Measurements from ENCODE around the gene PGGHG. TPM values are rescaled to one million over a fixed set of nuclear protein-coding genes. Genes with fewer than 3 reads are reported as not detected.
A peak's percentile ranks its signal among the peaks of the same experiment; 100 is the strongest.
"Not testable (repeated sequence)": the region's sequence is repeated elsewhere in the genome, so short reads cannot be mapped to it uniquely, and the experiment has no call there.

The PGGHG gene
- total and polyA plus RNA-seq, 10 donors, result 53.4 to 250 (median 131) TPM

DNA sequence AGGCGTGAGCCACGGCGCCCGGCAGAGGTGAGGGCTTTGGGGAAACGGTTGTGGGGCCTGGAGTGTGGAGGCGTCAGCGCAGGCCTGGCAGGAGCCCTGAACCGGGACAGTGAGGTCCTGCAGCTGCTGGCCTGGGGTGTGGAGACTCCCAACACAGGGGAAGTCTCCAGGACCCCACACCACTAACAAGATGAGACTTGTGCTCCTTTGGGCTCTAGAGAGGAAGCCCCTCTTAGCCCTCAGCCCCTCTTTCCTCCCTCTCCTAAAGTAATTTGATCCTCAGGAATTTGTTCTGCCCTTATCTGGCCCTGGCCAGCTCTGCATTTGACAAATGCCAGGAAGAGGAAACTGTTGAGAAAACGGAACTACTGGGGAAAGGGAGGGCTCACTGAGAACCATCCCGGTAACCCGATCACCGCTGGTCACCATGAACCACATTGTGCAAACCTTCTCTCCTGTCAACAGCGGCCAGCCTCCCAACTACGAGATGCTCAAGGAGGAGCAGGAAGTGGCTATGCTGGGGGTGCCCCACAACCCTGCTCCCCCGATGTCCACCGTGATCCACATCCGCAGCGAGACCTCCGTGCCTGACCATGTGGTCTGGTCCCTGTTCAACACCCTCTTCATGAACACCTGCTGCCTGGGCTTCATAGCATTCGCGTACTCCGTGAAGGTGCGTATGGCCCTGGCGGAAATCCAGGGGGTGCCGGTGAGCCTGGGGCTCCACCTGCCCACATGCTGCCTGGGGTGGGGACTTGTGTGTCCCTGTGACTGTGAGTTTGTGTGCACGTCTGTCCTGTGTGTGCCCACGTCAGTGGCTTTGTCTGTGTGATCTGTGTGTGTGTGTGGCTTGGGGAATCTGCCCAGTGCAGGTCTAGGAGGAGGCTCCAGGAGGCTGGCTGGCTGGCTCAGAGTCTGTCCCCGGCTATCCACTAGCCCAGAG, 19.1 kb downstream of the PGGHG start, which contains the start of gene IFITM2:
IFITM2 (plus strand) TSS at position 51 of the 943 bp plus-strand sequence; CDS start at position 428, 377 bp downstream.
- H3K27me3 ChIP-seq (replicated peaks in 1 of 7); H3K9me3 ChIP-seq; H3K36me3 ChIP-seq: not testable (repeated sequence)
- intact Hi-C loops (cut with DNase I; ENCODE audit: low total_unique reads), result loop anchor here (5.0 kb wide), 1 partner anchor 49 kb away; no protein-coding TSS in a partner anchor
- 2 to 7% (median 6%) methylated on average over 22 to 28 of the region's 28 CpGs for WGBS, 5 donors
- peak within 1 kb of the TSS; percentile 81 to 97 (median 90) for H3K27ac ChIP-seq
- peak; percentile 94 for DNase-seq
- TF ChIP-seq POLR2A (IDR thresholded peaks at IDR 0.05) (peak in 2 of 3 donors; percentile 76 to 84), POLR2AphosphoS5 (IDR thresholded peaks at IDR 0.05) (peak; percentile 92 to 98 (median 93))
- TF ChIP-seq, protein P1, sequence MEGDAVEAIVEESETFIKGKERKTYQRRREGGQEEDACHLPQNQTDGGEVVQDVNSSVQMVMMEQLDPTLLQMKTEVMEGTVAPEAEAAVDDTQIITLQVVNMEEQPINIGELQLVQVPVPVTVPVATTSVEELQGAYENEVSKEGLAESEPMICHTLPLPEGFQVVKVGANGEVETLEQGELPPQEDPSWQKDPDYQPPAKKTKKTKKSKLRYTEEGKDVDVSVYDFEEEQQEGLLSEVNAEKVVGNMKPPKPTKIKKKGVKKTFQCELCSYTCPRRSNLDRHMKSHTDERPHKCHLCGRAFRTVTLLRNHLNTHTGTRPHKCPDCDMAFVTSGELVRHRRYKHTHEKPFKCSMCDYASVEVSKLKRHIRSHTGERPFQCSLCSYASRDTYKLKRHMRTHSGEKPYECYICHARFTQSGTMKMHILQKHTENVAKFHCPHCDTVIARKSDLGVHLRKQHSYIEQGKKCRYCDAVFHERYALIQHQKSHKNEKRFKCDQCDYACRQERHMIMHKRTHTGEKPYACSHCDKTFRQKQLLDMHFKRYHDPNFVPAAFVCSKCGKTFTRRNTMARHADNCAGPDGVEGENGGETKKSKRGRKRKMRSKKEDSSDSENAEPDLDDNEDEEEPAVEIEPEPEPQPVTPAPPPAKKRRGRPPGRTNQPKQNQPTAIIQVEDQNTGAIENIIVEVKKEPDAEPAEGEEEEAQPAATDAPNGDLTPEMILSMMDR (IDR thresholded peaks at IDR 0.05 in 8 of 11, conservative IDR thresholded peaks at IDR 0.05 in 3 of 11), result peak in 2 of 11 experiments; percentile 10 to 41
- H3K4me1 ChIP-seq, result peaks cover 31 to 80% (median 62%) of the 10 kb centered on the region in 6 donors
- peak within 1 kb of the TSS; percentile 32 to 74 (median 65) for H3K4me3 ChIP-seq

DNA sequence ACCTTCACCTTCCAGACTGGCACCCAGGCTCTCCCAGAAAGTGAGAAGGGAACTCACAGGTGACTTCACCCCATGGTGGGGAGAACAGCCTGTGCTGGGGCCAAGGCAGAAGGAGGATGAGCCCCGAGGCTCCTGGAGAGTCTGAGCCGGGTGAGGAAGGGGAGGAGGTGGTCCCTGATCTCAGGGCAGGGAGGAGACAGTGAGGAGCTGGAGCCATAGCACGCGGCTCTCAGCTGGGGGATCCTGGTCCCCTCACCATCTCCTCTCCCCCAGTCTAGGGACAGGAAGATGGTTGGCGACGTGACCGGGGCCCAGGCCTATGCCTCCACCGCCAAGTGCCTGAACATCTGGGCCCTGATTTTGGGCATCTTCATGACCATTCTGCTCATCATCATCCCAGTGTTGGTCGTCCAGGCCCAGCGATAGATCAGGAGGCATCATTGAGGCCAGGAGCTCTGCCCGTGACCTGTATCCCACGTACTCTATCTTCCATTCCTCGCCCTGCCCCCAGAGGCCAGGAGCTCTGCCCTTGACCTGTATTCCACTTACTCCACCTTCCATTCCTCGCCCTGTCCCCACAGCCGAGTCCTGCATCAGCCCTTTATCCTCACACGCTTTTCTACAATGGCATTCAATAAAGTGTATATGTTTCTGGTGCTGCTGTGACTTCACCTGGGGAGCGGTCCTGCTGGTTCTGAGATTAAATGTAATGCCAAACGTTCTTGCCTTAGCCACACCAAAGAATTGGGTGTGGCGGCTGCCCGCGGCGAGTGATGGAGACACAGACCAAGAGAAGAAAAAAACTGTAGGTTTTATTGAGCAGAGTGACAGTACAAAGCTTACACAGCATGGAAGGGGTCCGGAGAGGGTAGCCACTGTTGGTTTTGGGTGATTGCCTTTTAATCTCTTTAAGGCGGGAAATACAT, 20.1 kb downstream of the PGGHG start:
- WGBS, 5 donors, result 32 to 42% (median 36%) methylated on average over 21 to 24 of the region's 24 CpGs
- H3K4me3 ChIP-seq, result peak overlapping the region; percentile 32 to 74 (median 65)
- peaks cover 38 to 80% (median 67%) of the 10 kb centered on the region in 6 donors for H3K4me1 ChIP-seq
- peak; percentile 78 for DNase-seq
- H3K27me3 ChIP-seq (replicated peaks in 1 of 7); H3K36me3 ChIP-seq; H3K9me3 ChIP-seq: not testable (repeated sequence)
- intact Hi-C loops (cut with DNase I; ENCODE audit: low total_unique reads), result loop anchor here (5.0 kb wide), 1 partner anchor 48 kb away; no protein-coding TSS in a partner anchor
- H3K27ac ChIP-seq, result peak overlapping the region; percentile 81 to 97 (median 90)
- TF ChIP-seq POLR2AphosphoS5 (IDR thresholded peaks at IDR 0.05), result peak in 2 of 3 donors; percentile 49 to 57

DNA sequence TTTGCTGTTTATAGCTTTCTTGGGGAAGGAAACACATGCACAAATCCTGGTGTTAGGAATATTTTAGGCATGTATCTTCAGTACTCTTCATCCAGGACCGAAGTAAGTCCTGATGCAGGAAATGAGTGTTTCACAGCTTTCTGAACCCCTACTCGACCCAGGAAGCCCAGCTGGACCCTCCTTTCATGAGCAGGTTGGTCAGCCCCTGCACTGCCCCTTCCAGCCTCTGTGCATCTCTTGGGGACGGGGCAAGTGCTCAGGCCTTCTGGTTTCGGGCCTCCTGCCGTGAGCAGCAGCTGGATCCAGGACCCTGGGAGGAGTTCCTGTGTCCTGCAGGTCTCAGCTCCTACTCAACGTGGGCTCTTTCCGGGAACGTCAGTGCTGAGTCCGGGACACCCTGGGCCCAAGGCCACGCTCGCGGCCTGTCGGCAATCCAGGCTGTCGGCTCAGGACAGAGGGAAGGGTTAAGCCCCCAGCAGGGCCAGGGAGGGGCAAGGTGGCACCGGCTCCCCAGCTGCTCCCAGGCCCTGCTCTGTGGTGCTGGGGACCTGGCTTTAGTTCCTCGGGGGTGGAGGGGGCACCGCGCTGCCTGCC, 21.1 kb downstream of the PGGHG start:
- Histone ChIP-seq H3K4me1 (peaks cover 38 to 82% (median 63%) of the 10 kb centered on the region in 6 donors), H3K4me3 (peak overlapping the region; percentile 32 to 74 (median 65)), H3K27ac (peak overlapping the region; percentile 81 to 97 (median 90))
- H3K36me3 ChIP-seq; H3K27me3 ChIP-seq (replicated peaks in 1 of 7); H3K9me3 ChIP-seq: not testable (repeated sequence)
- intact Hi-C loops (cut with DNase I; ENCODE audit: low total_unique reads), result loop anchor here (5.0 kb wide), 1 partner anchor 47 kb away; no protein-coding TSS in a partner anchor
- DNase-seq, result peak; percentile 80
- TF ChIP-seq POLR2AphosphoS5 (IDR thresholded peaks at IDR 0.05), result peak; percentile 74 to 82 (median 78)
- TF ChIP-seq, protein P1 (IDR thresholded peaks at IDR 0.05 in 8 of 11, conservative IDR thresholded peaks at IDR 0.05 in 3 of 11), result peak in 1 of 11 experiments; percentile 6
- WGBS, 5 donors, result 8 to 16% (median 11%) methylated on average over 2 to 5 of the region's 18 CpGs

All from spleen (tissue), 11 donors.